HFFc6 (cell line): Measurements from ENCODE around the gene RAD51B. TPM values are rescaled to one million over a fixed set of nuclear protein-coding genes. Genes with fewer than 3 reads are reported as not detected.
A peak's percentile ranks its signal among the peaks of the same experiment; 100 is the strongest.

Source experiments
- DNase-seq: peaks from one replicate; pipeline ENCODE4 v3.0.0-alpha.2; 2018
- H3K27ac Mint-ChIP-seq: 2 replicates; pipeline ENCODE4 v1.8.0; 2020; ENCODE audit warnings: mild to moderate bottlenecking, mixed read lengths
- H3K27me3 Mint-ChIP-seq: 2 replicates; pipeline ENCODE4 v1.8.0; 2021; ENCODE audit warnings: mild to moderate bottlenecking, moderate library complexity, mixed read lengths; ENCODE audit not compliant: insufficient read depth
- H3K36me3 Mint-ChIP-seq: 2 replicates; pipeline ENCODE4 v1.8.0; 2021; ENCODE audit warnings: low read depth, mixed read lengths
- H3K4me1 Mint-ChIP-seq: 2 replicates; pipeline ENCODE4 v1.8.0; 2020; ENCODE audit warnings: low read depth, mixed read lengths
- H3K4me3 Mint-ChIP-seq: 2 replicates; pipeline ENCODE4 v1.8.0; 2020; ENCODE audit warnings: mild to moderate bottlenecking, moderate library complexity, mixed read lengths
- H3K9me3 Mint-ChIP-seq: 2 replicates; pipeline ENCODE4 v1.8.0; 2020; ENCODE audit warnings: mild to moderate bottlenecking, mixed read lengths
- total RNA-seq, 6 experiments: library from RNA; stranded (reverse); fragmentation: NEBNext Ultra II Directional; extraction: Animal tissue kit (Norgen Biotek cat#: 25700); gene quantifications; 2 replicates in 1 of 6; 3 replicates in 5 of 6; pipeline ENCODE4 v1.2.3, GENCODE V29; 2021
- TF ChIP-seq, protein P1 (sequence below): fragments of 200-600 bp; sonication (generic); IDR thresholded peaks from 2 replicates; pipeline ENCODE4 v1.5.0; 2021; ENCODE audit warnings: antibody characterized with exemption, mild to moderate bottlenecking

The RAD51B gene
- total RNA-seq, 6 experiments from 2014 or later = 7.1 to 12.4 (median 9.6) TPM

GRCh38 chr14:68199554-68200151, 380.1 kb downstream of the RAD51B start:
- Mint-ChIP-seq H3K9me3 (no peaks in the 10 kb centered on the region), H3K27ac (no peak overlapping the region), H3K36me3 (no peaks in the 10 kb centered on the region), H3K27me3 (no peaks in the 10 kb centered on the region; the same call in 1 of the 2 replicates), H3K4me1 (peaks cover 5% of the 10 kb centered on the region; the same call in 1 of the 2 replicates), H3K4me3 (no peak overlapping the region)
- DNase-seq = no peak
- TF ChIP-seq, protein P1, sequence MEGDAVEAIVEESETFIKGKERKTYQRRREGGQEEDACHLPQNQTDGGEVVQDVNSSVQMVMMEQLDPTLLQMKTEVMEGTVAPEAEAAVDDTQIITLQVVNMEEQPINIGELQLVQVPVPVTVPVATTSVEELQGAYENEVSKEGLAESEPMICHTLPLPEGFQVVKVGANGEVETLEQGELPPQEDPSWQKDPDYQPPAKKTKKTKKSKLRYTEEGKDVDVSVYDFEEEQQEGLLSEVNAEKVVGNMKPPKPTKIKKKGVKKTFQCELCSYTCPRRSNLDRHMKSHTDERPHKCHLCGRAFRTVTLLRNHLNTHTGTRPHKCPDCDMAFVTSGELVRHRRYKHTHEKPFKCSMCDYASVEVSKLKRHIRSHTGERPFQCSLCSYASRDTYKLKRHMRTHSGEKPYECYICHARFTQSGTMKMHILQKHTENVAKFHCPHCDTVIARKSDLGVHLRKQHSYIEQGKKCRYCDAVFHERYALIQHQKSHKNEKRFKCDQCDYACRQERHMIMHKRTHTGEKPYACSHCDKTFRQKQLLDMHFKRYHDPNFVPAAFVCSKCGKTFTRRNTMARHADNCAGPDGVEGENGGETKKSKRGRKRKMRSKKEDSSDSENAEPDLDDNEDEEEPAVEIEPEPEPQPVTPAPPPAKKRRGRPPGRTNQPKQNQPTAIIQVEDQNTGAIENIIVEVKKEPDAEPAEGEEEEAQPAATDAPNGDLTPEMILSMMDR = no peak

GRCh38 chr14:68203871-68204270, 384.3 kb downstream of the RAD51B start:
- TF ChIP-seq, protein P1 = no peak
- no peak for DNase-seq
- Mint-ChIP-seq H3K27ac (no peak overlapping the region), H3K27me3 (no peaks in the 10 kb centered on the region; the same call in 1 of the 2 replicates), H3K4me1 (peaks cover 13% of the 10 kb centered on the region), H3K4me3 (no peak overlapping the region), H3K9me3 (no peaks in the 10 kb centered on the region), H3K36me3 (no peaks in the 10 kb centered on the region)

- 0 out of 2 replicates have a peak, but pooled peaks cover 2% of the 10 kb centered on the region for H3K27me3 Mint-ChIP-seq
- peaks cover 51% of the 10 kb centered on the region for H3K4me1 Mint-ChIP-seq
- H3K4me3 Mint-ChIP-seq = no peak overlapping the region
- TF ChIP-seq, protein P1 = no peak
- no peak for DNase-seq
- 0 out of 2 replicates have a peak, but pooled peaks cover 8% of the 10 kb centered on the region for H3K36me3 Mint-ChIP-seq
- H3K9me3 Mint-ChIP-seq = no peaks in the 10 kb centered on the region
- H3K27ac Mint-ChIP-seq = no peak overlapping the region
These were observed 388.6 kb downstream of the RAD51B start for GRCh38 chr14:68208218-68208617.

GRCh38 chr14:68208626-68209317, 389.2 kb downstream of the RAD51B start:
- 0 out of 2 replicates have a peak, but pooled peaks cover 8% of the 10 kb centered on the region for H3K36me3 Mint-ChIP-seq
- TF ChIP-seq, protein P1 = no peak
- no peaks in the 10 kb centered on the region for H3K9me3 Mint-ChIP-seq
- no peak overlapping the region for H3K27ac Mint-ChIP-seq
- peaks cover 52% of the 10 kb centered on the region for H3K4me1 Mint-ChIP-seq
- H3K4me3 Mint-ChIP-seq = no peak overlapping the region
- no peak for DNase-seq
- 0 out of 2 replicates have a peak, but pooled peaks cover 2% of the 10 kb centered on the region for H3K27me3 Mint-ChIP-seq

GRCh38 chr14:68210729-68211299, 391.2 kb downstream of the RAD51B start:
- Mint-ChIP-seq H3K4me3 (peak overlapping the region; percentile 79), H3K36me3 (0 out of 2 replicates have a peak, but pooled peaks cover 8% of the 10 kb centered on the region), H3K27ac (peak overlapping the region; percentile 88), H3K27me3 (0 out of 2 replicates have a peak, but pooled peaks cover 2% of the 10 kb centered on the region), H3K9me3 (no peaks in the 10 kb centered on the region), H3K4me1 (peaks cover 52% of the 10 kb centered on the region)
- DNase-seq = peak; percentile 96
- TF ChIP-seq, protein P1 = no peak
